Fibroblast of lung (primary cell): Measurements from ENCODE around the gene AGBL4.

Experiments
- CTCF ChIP-seq, 2 donors: IDR thresholded peaks in 1 of 2; conservative IDR thresholded peaks in 1 of 2; 1 replicate in 1 of 2; 2 replicates in 1 of 2; pipeline ENCODE4 v1.5.1; 2011 to 2012; ENCODE audit warnings: low read length in 2 of 2, control low read depth in 1 of 2, inconsistent platforms in 1 of 2, low read depth in 1 of 2, mild to moderate bottlenecking in 1 of 2
- EZH2 ChIP-seq: IDR thresholded peaks from 2 replicates; pipeline ENCODE4 v1.5.1; 2012; ENCODE audit warnings: low read length, control low read depth, mild to moderate bottlenecking; ENCODE audit errors: missing control alignments

GRCh38 chr1:50038237-50038809 is 14.6 kb upstream of the AGBL4 start:
- TF ChIP-seq CTCF (conservative IDR thresholded peaks at IDR 0.05 in 1 of 2, IDR thresholded peaks at IDR 0.05 in 1 of 2; ENCODE audit: low read depth in 1 of 2, low read length in 2 of 2) (no peak), EZH2 (no peak)
